HepG2 (cell line): Measurements from ENCODE around the gene NAT9. TPM values are rescaled to one million over a fixed set of nuclear protein-coding genes. Genes with fewer than 3 reads are reported as not detected.
A peak's percentile ranks its signal among the peaks of the same experiment; 100 is the strongest.

Source experiments
- ARNT ChIP-seq: fragments of 450-650 bp; IDR thresholded peaks from 2 replicates; pipeline ENCODE4 v1.6.1; 2017
- CC2D1A ChIP-seq: sonication (generic); formaldehyde crosslinking; IDR thresholded peaks from 2 replicates; pipeline ENCODE4 v1.8.1; 2023; ENCODE audit warnings: mild to moderate bottlenecking, missing genetic modification reagents
- CEBPG ChIP-seq: IDR thresholded peaks from 2 replicates; pipeline ENCODE4 v1.6.1; 2016
- DNMT1 ChIP-seq: sonication (generic); formaldehyde crosslinking; IDR thresholded peaks from 2 replicates; pipeline ENCODE4 v1.5.1; 2020; ENCODE audit warnings: mild to moderate bottlenecking, missing genetic modification reagents
- FOXA1 ChIP-seq, 2 experiments: fragments of 450-650 bp in 1 of 2; sonication (generic) in 1 of 2; formaldehyde crosslinking in 1 of 2; IDR thresholded peaks; 2 replicates each; pipeline versions ENCODE4 v1.4.0 to v1.6.1; 2016 to 2020; ENCODE audit warnings: missing genetic modification reagents in 1 of 2
- GMEB1 ChIP-seq: sonication (generic); formaldehyde crosslinking; IDR thresholded peaks from 2 replicates; pipeline ENCODE4 v1.5.1; 2020; ENCODE audit warnings: missing genetic modification reagents, mild to moderate bottlenecking, borderline replicate concordance
- HHEX ChIP-seq: IDR thresholded peaks from 2 replicates; pipeline ENCODE4 v1.6.1; 2016; ENCODE audit warnings: control low read depth
- MED8 ChIP-seq: sonication (generic); formaldehyde crosslinking; IDR thresholded peaks from 2 replicates; pipeline ENCODE4 v1.8.1; 2023; ENCODE audit warnings: mild to moderate bottlenecking, missing genetic modification reagents; ENCODE audit not compliant: insufficient replicate concordance
- RELA ChIP-seq: sonication (generic); formaldehyde crosslinking; IDR thresholded peaks from 2 replicates; pipeline ENCODE4 v1.4.0; 2020; ENCODE audit warnings: missing genetic modification reagents
- RFX3 ChIP-seq: IDR thresholded peaks from 2 replicates; pipeline ENCODE4 v1.6.1; 2016; ENCODE audit warnings: missing biosample characterization, missing genetic modification reagents
- RNF219 ChIP-seq: sonication (generic); formaldehyde crosslinking; IDR thresholded peaks from 2 replicates; pipeline ENCODE4 v1.5.0; 2020; ENCODE audit warnings: mild to moderate bottlenecking, missing genetic modification reagents
- SIX4 ChIP-seq: sonication (generic); formaldehyde crosslinking; IDR thresholded peaks from 2 replicates; pipeline ENCODE4 v1.4.0; 2020; ENCODE audit warnings: missing genetic modification reagents
- THAP8 ChIP-seq: sonication (generic); formaldehyde crosslinking; IDR thresholded peaks from 2 replicates; pipeline ENCODE4 v1.5.1; 2020; ENCODE audit warnings: missing genetic modification reagents, mild to moderate bottlenecking, borderline replicate concordance
- ZBTB7B ChIP-seq: sonication (generic); formaldehyde crosslinking; IDR thresholded peaks from 2 replicates; pipeline ENCODE4 v1.4.0; 2020; ENCODE audit warnings: missing genetic modification reagents
- ZNF205 ChIP-seq: IDR thresholded peaks from 2 replicates; pipeline ENCODE4 v1.6.1; 2018; ENCODE audit warnings: missing biosample characterization, missing genetic modification reagents
- ZNF263 ChIP-seq: sonication (generic); formaldehyde crosslinking; IDR thresholded peaks from 2 replicates; pipeline ENCODE4 v1.4.0; 2020; ENCODE audit warnings: missing genetic modification reagents
- ZNF430 ChIP-seq: sonication (generic); formaldehyde crosslinking; IDR thresholded peaks from 2 replicates; pipeline ENCODE4 v1.9.0; 2021; ENCODE audit warnings: mild to moderate bottlenecking, missing genetic modification reagents
- ZNF441 ChIP-seq: sonication (generic); formaldehyde crosslinking; IDR thresholded peaks from 2 replicates; pipeline ENCODE4 v1.7.0; 2021; ENCODE audit warnings: missing genetic modification reagents, borderline replicate concordance
- ZNF501 ChIP-seq: sonication (generic); formaldehyde crosslinking; IDR thresholded peaks from 2 replicates; pipeline ENCODE4 v1.5.1; 2020; ENCODE audit warnings: mild to moderate bottlenecking, moderate library complexity, missing genetic modification reagents
- ZNF687 ChIP-seq: sonication (generic); formaldehyde crosslinking; IDR thresholded peaks from 2 replicates; pipeline ENCODE4 v1.5.1; 2020; ENCODE audit warnings: mild to moderate bottlenecking, missing genetic modification reagents, moderate library complexity
- polyA plus RNA-seq, 8 experiments: library from polyadenylated mRNA; depleted of rRNA in 3 of 8; stranded (reverse) in 7 of 8; unstranded in 1 of 8; fragments of >200 nt; fragmentation: Illumina TruSeq in 4 of 8; extraction: Trizol in 4 of 8; gene quantifications; 2 replicates each; pipeline versions ENCODE4 v1.2.1 to v1.2.3, GENCODE V29; 2011 to 2016; ENCODE audit warnings: low read depth in 4 of 8, missing spikeins in 1 of 8, mixed read lengths in 1 of 8; ENCODE audit not compliant: insufficient read depth in 1 of 8
- total RNA-seq, 5 experiments: library from RNA; depleted of rRNA; stranded (reverse); fragments of >200 nt; fragmentation: Illumina TruSeq; extraction: Trizol; gene quantifications; 2 replicates each; pipeline ENCODE4 v1.2.3, GENCODE V29; 2016; ENCODE audit warnings: low read depth in 1 of 5

NAT9 gene
- total and polyA plus RNA-seq, 2 of the 13 experiments (the other 11 are each of a cell fraction or from before 2014, with no cell fraction given): 39.7 to 44.2 TPM

GRCh38 chr17:74757931-74758847 lies 18.0 kb downstream of the NAT9 start (continued):
- TF ChIP-seq GMEB1 (no peak), RELA (no peak), ZNF501 (CRISPR knock-in tag) (no peak), RFX3 (CRISPR knock-in tag) (no peak), DNMT1 (CRISPR knock-in tag) (no peak), ZNF205 (CRISPR knock-in tag) (no peak), THAP8 (no peak), CC2D1A (no peak), ARNT (no peak), HHEX (no peak), MED8 (CRISPR knock-in tag) (no peak), CEBPG (no peak), RNF219 (CRISPR knock-in tag) (no peak), ZNF430 (CRISPR knock-in tag) (no peak), SIX4 (CRISPR knock-in tag) (no peak), ZNF441 (CRISPR knock-in tag) (no peak), ZNF687 (CRISPR knock-in tag) (peak; percentile 70), ZBTB7B (0 out of 2 replicates have a peak, but pooled peaks have one; percentile 18), FOXA1 (IDR thresholded peaks at IDR 0.05) (no peak), FOXA1 (CRISPR knock-in tag; IDR thresholded peaks at IDR 0.05) (peak; percentile 80), ZNF263 (CRISPR knock-in tag) (peak; percentile 40)
